Karpas-422 (cell line): ENCODE results near the gene PTP4A2. TPM values are rescaled to one million over a fixed set of nuclear protein-coding genes. Genes with fewer than 3 reads are reported as not detected.
A peak's percentile ranks its signal among the peaks of the same experiment; 100 is the strongest.

Experiments used
- DNase-seq: peaks from one replicate; pipeline ENCODE4 v3.0.0-alpha.2; 2015
- H2AFZ ChIP-seq: fragments of 200-600 bp; sonication (generic); 2 replicates; pipeline ENCODE4 v1.6.1; 2014; ENCODE audit warnings: antibody characterized with exemption, low read length, mixed read lengths
- H3K27ac ChIP-seq: fragments of 200-600 bp; sonication (generic); 2 replicates; pipeline ENCODE4 v1.5.1; 2014; ENCODE audit warnings: mild to moderate bottlenecking, low read length, moderate library complexity
- H3K27me3 ChIP-seq: fragments of 200-600 bp; sonication (generic); 2 replicates; pipeline ENCODE4 v1.6.1; 2014; ENCODE audit warnings: low read length, mixed read lengths
- H3K36me3 ChIP-seq: fragments of 200-600 bp; sonication (generic); 2 replicates; pipeline ENCODE4 v1.6.1; 2014; ENCODE audit warnings: low read length, mixed read lengths; ENCODE audit not compliant: insufficient read depth
- H3K4me1 ChIP-seq: fragments of 200-600 bp; sonication (generic); 2 replicates; pipeline ENCODE4 v1.6.1; 2014; ENCODE audit warnings: mild to moderate bottlenecking, low read length, mixed read lengths
- H3K4me2 ChIP-seq: fragments of 200-600 bp; sonication (generic); 2 replicates; pipeline ENCODE4 v1.6.1; 2014; ENCODE audit warnings: low read length, low read depth, mild to moderate bottlenecking; ENCODE audit not compliant: poor library complexity, severe bottlenecking
- H3K4me3 ChIP-seq: fragments of 200-600 bp; sonication (generic); 2 replicates; pipeline ENCODE4 v1.5.1; 2014; ENCODE audit warnings: mild to moderate bottlenecking, antibody characterized with exemption, low read length, mixed read lengths
- H3K79me2 ChIP-seq: fragments of 200-600 bp; sonication (generic); 2 replicates; pipeline ENCODE4 v1.6.1; 2014; ENCODE audit warnings: mild to moderate bottlenecking, low read length, mixed read lengths
- H3K9ac ChIP-seq: fragments of 200-600 bp; sonication (generic); 2 replicates; pipeline ENCODE4 v1.6.0; 2014; ENCODE audit warnings: low read length
- H3K9me2 ChIP-seq: fragments of 200-600 bp; sonication (generic), shearing (Covaris generic); replicated peaks from 2 replicates; pipeline ENCODE4 v1.6.0; 2014; ENCODE audit warnings: mild to moderate bottlenecking, low read length, moderate library complexity; ENCODE audit not compliant: insufficient read depth
- H3K9me3 ChIP-seq: fragments of 300-700, 200-600 bp; sonication (generic); 2 replicates; pipeline ENCODE4 v1.6.1; 2014; ENCODE audit warnings: low read length, mixed read lengths
- H4K20me1 ChIP-seq: fragments of 200-600 bp; sonication (generic); 2 replicates; pipeline ENCODE4 v1.6.1; 2014; ENCODE audit warnings: mild to moderate bottlenecking, antibody characterized with exemption, low read length, low read depth; ENCODE audit not compliant: insufficient read depth
- total RNA-seq: library from RNA; depleted of rRNA; stranded (reverse); fragments of >200 nt; shearing (Covaris generic); gene quantifications from 2 replicates; pipeline ENCODE4 v1.2.3, GENCODE V29; 2014; ENCODE audit warnings: low replicate concordance; rRNA removed

PTP4A2 gene
- 215 and 401 TPM in 2 replicates for total RNA-seq

GRCh38 chr1:31938184-31938975 lies at the start of gene PTP4A2:
PTP4A2 (minus strand) TSS chr1:31938368; CDS start chr1:31919065, 19,303 bp downstream.
- Histone ChIP-seq H3K4me2 (peak within 1 kb of the TSS; percentile 95), H3K27ac (peak within 1 kb of the TSS; percentile 83), H3K9me3 (no peaks in the 10 kb centered on the region), H4K20me1 (peaks cover 41% of the 10 kb centered on the region), H3K36me3 (no peaks in the 10 kb centered on the region), H3K9me2 (no peaks in the 10 kb centered on the region), H3K27me3 (no peaks in the 10 kb centered on the region), H3K9ac (peak within 1 kb of the TSS; percentile 96), H3K79me2 (peaks cover 45% of the 10 kb centered on the region), H3K4me1 (peaks cover 55% of the 10 kb centered on the region), H2AFZ (peak within 1 kb of the TSS; percentile 91), H3K4me3 (peak within 1 kb of the TSS; percentile 98)
- DNase-seq: peak; percentile 96

DNA sequence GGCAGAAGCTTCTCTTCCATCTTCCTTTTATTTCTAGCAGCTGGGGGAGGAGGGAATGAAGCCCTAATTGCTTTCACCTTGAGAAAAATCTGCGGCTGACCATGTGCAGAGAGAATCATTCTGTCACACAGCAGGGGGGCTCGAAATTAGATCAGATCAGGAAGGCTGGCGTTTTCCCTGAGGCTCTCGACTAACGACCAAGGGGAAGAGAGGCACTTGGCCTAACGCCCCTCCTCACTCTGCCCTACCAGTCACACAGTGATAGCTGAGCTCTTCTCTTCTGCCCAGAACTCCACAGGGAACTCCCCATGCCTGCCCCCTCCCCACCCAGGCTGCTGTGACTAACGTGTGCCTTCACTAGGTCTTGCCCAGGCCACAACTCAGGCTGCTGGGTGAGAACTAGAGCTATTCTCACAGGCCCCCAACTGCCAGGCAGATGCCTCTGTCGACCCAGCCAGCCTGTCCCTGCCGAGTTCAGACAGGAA lies 49.0 kb upstream of the PTP4A2 start:
- Histone ChIP-seq H3K9me2 (no peaks in the 10 kb centered on the region), H3K4me1 (peaks cover 13% of the 10 kb centered on the region), H3K36me3 (no peaks in the 10 kb centered on the region), H3K27me3 (no peaks in the 10 kb centered on the region), H3K27ac (no peak overlapping the region), H3K9ac (no peak overlapping the region), H2AFZ (no peak overlapping the region), H3K79me2 (no peaks in the 10 kb centered on the region), H3K4me2 (no peak overlapping the region), H3K9me3 (no peaks in the 10 kb centered on the region), H4K20me1 (no peaks in the 10 kb centered on the region), H3K4me3 (no peak overlapping the region)
- DNase-seq: no peak

- H3K9me2 ChIP-seq: no peaks in the 10 kb centered on the region
- H3K9me3 ChIP-seq: no peaks in the 10 kb centered on the region
- H4K20me1 ChIP-seq: no peaks in the 10 kb centered on the region
- no peak overlapping the region for H3K9ac ChIP-seq
- no peak for DNase-seq
- H3K4me3 ChIP-seq: no peak overlapping the region
- H3K4me1 ChIP-seq: peaks cover 10% of the 10 kb centered on the region
- H3K27me3 ChIP-seq: no peaks in the 10 kb centered on the region
- H3K27ac ChIP-seq: no peak overlapping the region
- H3K36me3 ChIP-seq: no peaks in the 10 kb centered on the region
- peak overlapping the region; percentile 61; the same call in 1 of the 2 replicates for H2AFZ ChIP-seq
- H3K79me2 ChIP-seq: no peaks in the 10 kb centered on the region
- H3K4me2 ChIP-seq: no peak overlapping the region
These were observed 47.3 kb upstream of the PTP4A2 start for GRCh38 chr1:31985430-31985829.

- peaks cover 10% of the 10 kb centered on the region for H3K4me1 ChIP-seq
- H3K9me2 ChIP-seq: no peaks in the 10 kb centered on the region
- H4K20me1 ChIP-seq: no peaks in the 10 kb centered on the region
- no peak overlapping the region for H3K4me3 ChIP-seq
- H3K9me3 ChIP-seq: no peaks in the 10 kb centered on the region
- no peak overlapping the region for H3K27ac ChIP-seq
- H3K36me3 ChIP-seq: no peaks in the 10 kb centered on the region
- H3K9ac ChIP-seq: no peak overlapping the region
- H3K27me3 ChIP-seq: no peaks in the 10 kb centered on the region
- no peak for DNase-seq
- peak overlapping the region; percentile 61; the same call in 1 of the 2 replicates for H2AFZ ChIP-seq
- no peak overlapping the region for H3K4me2 ChIP-seq
- H3K79me2 ChIP-seq: no peaks in the 10 kb centered on the region
These were observed 46.5 kb upstream of the PTP4A2 start for GRCh38 chr1:31984419-31985347.

GRCh38 chr1:31981972-31982371 lies 43.8 kb upstream of the PTP4A2 start:
- Histone ChIP-seq H3K27ac (no peak overlapping the region), H3K36me3 (no peaks in the 10 kb centered on the region), H3K4me3 (no peak overlapping the region), H3K4me2 (no peak overlapping the region), H3K27me3 (no peaks in the 10 kb centered on the region), H4K20me1 (no peaks in the 10 kb centered on the region), H3K9ac (no peak overlapping the region), H3K9me2 (no peaks in the 10 kb centered on the region), H2AFZ (no peak overlapping the region), H3K4me1 (peaks cover 10% of the 10 kb centered on the region), H3K79me2 (no peaks in the 10 kb centered on the region), H3K9me3 (no peaks in the 10 kb centered on the region)
- no peak for DNase-seq

- no peaks in the 10 kb centered on the region for H3K79me2 ChIP-seq
- no peak for DNase-seq
- H3K9me3 ChIP-seq: no peaks in the 10 kb centered on the region
- H3K4me2 ChIP-seq: no peak overlapping the region
- no peak overlapping the region for H2AFZ ChIP-seq
- H3K9ac ChIP-seq: no peak overlapping the region
- no peak overlapping the region for H3K4me3 ChIP-seq
- no peaks in the 10 kb centered on the region for H3K36me3 ChIP-seq
- peaks cover 10% of the 10 kb centered on the region for H3K4me1 ChIP-seq
- no peaks in the 10 kb centered on the region for H4K20me1 ChIP-seq
- no peaks in the 10 kb centered on the region for H3K27me3 ChIP-seq
- H3K9me2 ChIP-seq: no peaks in the 10 kb centered on the region
- no peak overlapping the region for H3K27ac ChIP-seq
These were observed 43.3 kb upstream of the PTP4A2 start for GRCh38 chr1:31981456-31981839.

DNA sequence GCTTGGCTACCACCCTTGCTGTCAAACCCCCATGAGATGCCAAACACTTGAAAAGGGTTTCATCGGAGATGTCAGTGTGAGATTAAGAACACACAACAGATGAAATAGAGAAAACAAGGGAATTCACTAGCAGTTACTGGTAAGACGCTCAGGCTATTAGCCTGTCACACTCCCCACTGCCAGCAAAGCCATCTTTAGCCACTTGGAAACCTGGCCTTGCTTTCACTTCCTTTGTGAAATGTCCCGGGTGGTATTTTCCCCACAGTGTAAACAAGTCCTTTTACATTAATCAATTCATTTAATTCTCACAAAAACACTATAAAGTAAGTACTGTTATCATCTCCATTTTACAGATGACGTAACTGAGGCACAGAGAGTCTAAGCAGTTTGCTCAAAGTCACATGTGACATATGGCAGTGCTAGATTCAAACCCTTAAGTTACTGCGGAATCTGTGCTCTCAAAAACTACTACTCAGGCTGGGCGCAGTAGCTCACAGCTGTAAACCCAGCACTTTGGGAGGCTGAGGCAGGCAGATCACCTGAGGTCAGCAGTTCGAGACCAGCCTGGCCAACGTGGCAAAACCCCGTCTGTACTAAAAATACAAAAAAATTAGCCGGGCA lies 42.8 kb upstream of the PTP4A2 start:
- Histone ChIP-seq H2AFZ (no peak overlapping the region), H3K4me1 (peaks cover 10% of the 10 kb centered on the region), H3K9ac (no peak overlapping the region), H3K9me3 (no peaks in the 10 kb centered on the region), H3K9me2 (no peaks in the 10 kb centered on the region), H3K4me2 (no peak overlapping the region), H3K4me3 (no peak overlapping the region), H3K27ac (no peak overlapping the region), H3K36me3 (no peaks in the 10 kb centered on the region), H3K27me3 (no peaks in the 10 kb centered on the region), H4K20me1 (no peaks in the 10 kb centered on the region), H3K79me2 (no peaks in the 10 kb centered on the region)
- no peak for DNase-seq
